Esophagus muscularis mucosa (tissue), 3 donors: ENCODE data around the gene USP47.

Source experiments
- CTCF ChIP-seq, 3 experiments: fragments of 200-600 bp in 2 of 3; fragments of 450-650 bp in 1 of 3; sonication (generic) in 2 of 3; IDR thresholded peaks; one replicate each; pipeline ENCODE4 v1.5.1; 2017 to 2019; ENCODE audit warnings: antibody characterized with exemption in 3 of 3, mild to moderate bottlenecking in 2 of 3, moderate library complexity in 1 of 3
- POLR2AphosphoS5 ChIP-seq, 2 donors: sonication (generic); formaldehyde crosslinking; IDR thresholded peaks; one replicate each; pipeline ENCODE4 v1.6.1; 2017; ENCODE audit warnings: antibody characterized with exemption in 2 of 2

GRCh38 chr11:11901929-11902328 is 60.2 kb downstream of the USP47 start:
- TF ChIP-seq CTCF (IDR thresholded peaks at IDR 0.05) = no peak
- no peak for TF ChIP-seq POLR2AphosphoS5 (IDR thresholded peaks at IDR 0.05)
